HepG2 (cell line): ENCODE measurements around the gene CREB1. TPM values are rescaled to one million over a fixed set of nuclear protein-coding genes. Genes with fewer than 3 reads are reported as not detected.

ENCODE experiments used
- FOXA3 ChIP-seq: IDR thresholded peaks from 2 replicates; pipeline ENCODE4 v1.6.1; 2016; ENCODE audit warnings: missing genetic modification reagents, missing compliant biosample characterization
- FOXJ3 ChIP-seq: sonication (generic); formaldehyde crosslinking; IDR thresholded peaks from 2 replicates; pipeline ENCODE4 v1.4.0; 2020; ENCODE audit warnings: missing genetic modification reagents, mild to moderate bottlenecking, borderline replicate concordance
- GTF3A ChIP-seq: sonication (generic); formaldehyde crosslinking; conservative IDR thresholded peaks from 2 replicates; pipeline ENCODE4 v1.4.0; 2020; ENCODE audit warnings: mild to moderate bottlenecking, missing genetic modification reagents
- GZF1 ChIP-seq: sonication (generic); formaldehyde crosslinking; IDR thresholded peaks from 2 replicates; pipeline ENCODE4 v1.5.1; 2020; ENCODE audit warnings: mild to moderate bottlenecking, missing genetic modification reagents
- HNRNPLL ChIP-seq: fragments of 200-400 bp; formaldehyde crosslinking; IDR thresholded peaks from 2 replicates; pipeline ENCODE4 v1.6.1; 2017; ENCODE audit warnings: mild to moderate bottlenecking, low read depth, low read length; ENCODE audit not compliant: poor library complexity, severe bottlenecking
- ISX ChIP-seq: sonication (generic); formaldehyde crosslinking; conservative IDR thresholded peaks from 2 replicates; pipeline ENCODE4 v1.5.0; 2020; ENCODE audit warnings: missing genetic modification reagents
- KDM5B ChIP-seq: sonication (generic); formaldehyde crosslinking; IDR thresholded peaks from 2 replicates; pipeline ENCODE4 v1.4.0; 2020; ENCODE audit warnings: missing genetic modification reagents, mild to moderate bottlenecking, borderline replicate concordance
- ZKSCAN1 ChIP-seq: fragments of 150-350 bp; IDR thresholded peaks from 2 replicates; pipeline ENCODE4 v1.6.1; 2014; ENCODE audit warnings: low read length
- ZNF703 ChIP-seq: sonication (generic); formaldehyde crosslinking; IDR thresholded peaks from 2 replicates; pipeline ENCODE4 v1.5.1; 2020; ENCODE audit warnings: missing genetic modification reagents, mild to moderate bottlenecking, moderate library complexity, borderline replicate concordance
- ZNF782 ChIP-seq: sonication (generic); formaldehyde crosslinking; IDR thresholded peaks from 2 replicates; pipeline ENCODE4 v1.4.0; 2020; ENCODE audit warnings: missing genetic modification reagents, mild to moderate bottlenecking, borderline replicate concordance
- polyA plus RNA-seq, 8 experiments: library from polyadenylated mRNA; depleted of rRNA in 3 of 8; stranded (reverse) in 7 of 8; unstranded in 1 of 8; fragments of >200 nt; fragmentation: Illumina TruSeq in 4 of 8; extraction: Trizol in 4 of 8; gene quantifications; 2 replicates each; pipeline versions ENCODE4 v1.2.1 to v1.2.3, GENCODE V29; 2011 to 2016; ENCODE audit warnings: low read depth in 4 of 8, missing spikeins in 1 of 8, mixed read lengths in 1 of 8; ENCODE audit not compliant: insufficient read depth in 1 of 8
- total RNA-seq, 5 experiments: library from RNA; depleted of rRNA; stranded (reverse); fragments of >200 nt; fragmentation: Illumina TruSeq; extraction: Trizol; gene quantifications; 2 replicates each; pipeline ENCODE4 v1.2.3, GENCODE V29; 2016; ENCODE audit warnings: low read depth in 1 of 5
- TF ChIP-seq, protein P1 (sequence below): sonication (generic); formaldehyde crosslinking; IDR thresholded peaks from 2 replicates; pipeline ENCODE4 v1.4.0; 2020; ENCODE audit warnings: missing genetic modification reagents, borderline replicate concordance
- TF ChIP-seq, protein P2 (sequence below): IDR thresholded peaks from 2 replicates; pipeline ENCODE4 v1.6.1; 2016
- TF ChIP-seq, protein P3 (sequence below): sonication (generic); formaldehyde crosslinking; IDR thresholded peaks from 2 replicates; pipeline ENCODE4 v1.9.0; 2021; ENCODE audit warnings: mild to moderate bottlenecking, missing genetic modification reagents
- TF ChIP-seq, protein P4 (sequence below): IDR thresholded peaks from 2 replicates; pipeline ENCODE4 v1.6.1; 2016; ENCODE audit warnings: missing compliant biosample characterization, missing genetic modification reagents, borderline replicate concordance

CREB1 gene
- total and polyA plus RNA-seq, 2 of the 13 experiments (the other 11 are each of a cell fraction or from before 2014, with no cell fraction given): 51.8 to 51.9 TPM

DNA sequence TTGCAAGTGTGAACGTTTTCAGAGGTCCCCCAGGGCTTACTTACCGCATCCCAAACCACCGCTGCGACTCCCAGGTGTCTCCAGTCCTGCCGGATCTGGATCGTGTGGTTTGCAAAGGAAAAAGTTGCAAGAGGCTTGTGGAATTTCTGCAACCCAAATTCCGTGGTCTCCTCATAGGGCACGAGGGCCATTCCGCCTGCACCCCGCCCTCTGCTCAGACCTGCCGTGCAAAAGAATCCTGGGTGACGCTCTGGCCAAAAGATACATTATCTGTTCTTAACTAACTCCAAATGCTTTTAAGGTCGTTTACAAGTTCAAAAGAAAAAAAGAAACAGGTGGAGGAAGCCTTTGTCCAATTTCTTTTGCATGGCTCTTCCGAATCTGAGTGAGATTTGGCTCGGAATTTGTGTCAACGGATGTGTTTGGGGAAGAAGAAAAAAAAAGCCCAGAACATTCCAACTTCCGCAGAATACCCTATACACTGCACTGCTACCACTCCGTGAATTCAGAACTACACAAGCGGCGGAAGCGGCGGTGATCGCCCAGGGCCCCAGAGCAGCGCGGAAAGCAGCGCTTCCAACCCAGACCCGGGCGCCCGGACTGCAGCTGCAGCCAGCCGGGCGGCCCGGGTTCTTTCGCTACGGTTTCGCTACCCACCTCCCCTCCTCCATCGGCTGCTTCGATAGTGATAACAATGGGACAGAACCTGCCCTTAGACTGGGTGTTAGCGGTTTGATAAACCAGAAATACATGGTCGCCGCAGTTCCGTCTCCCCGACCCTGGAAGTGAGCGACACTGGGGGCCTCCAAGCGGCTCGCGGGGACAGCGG is 94.6 kb downstream of the CREB1 start (continued):
- TF ChIP-seq, protein P1, sequence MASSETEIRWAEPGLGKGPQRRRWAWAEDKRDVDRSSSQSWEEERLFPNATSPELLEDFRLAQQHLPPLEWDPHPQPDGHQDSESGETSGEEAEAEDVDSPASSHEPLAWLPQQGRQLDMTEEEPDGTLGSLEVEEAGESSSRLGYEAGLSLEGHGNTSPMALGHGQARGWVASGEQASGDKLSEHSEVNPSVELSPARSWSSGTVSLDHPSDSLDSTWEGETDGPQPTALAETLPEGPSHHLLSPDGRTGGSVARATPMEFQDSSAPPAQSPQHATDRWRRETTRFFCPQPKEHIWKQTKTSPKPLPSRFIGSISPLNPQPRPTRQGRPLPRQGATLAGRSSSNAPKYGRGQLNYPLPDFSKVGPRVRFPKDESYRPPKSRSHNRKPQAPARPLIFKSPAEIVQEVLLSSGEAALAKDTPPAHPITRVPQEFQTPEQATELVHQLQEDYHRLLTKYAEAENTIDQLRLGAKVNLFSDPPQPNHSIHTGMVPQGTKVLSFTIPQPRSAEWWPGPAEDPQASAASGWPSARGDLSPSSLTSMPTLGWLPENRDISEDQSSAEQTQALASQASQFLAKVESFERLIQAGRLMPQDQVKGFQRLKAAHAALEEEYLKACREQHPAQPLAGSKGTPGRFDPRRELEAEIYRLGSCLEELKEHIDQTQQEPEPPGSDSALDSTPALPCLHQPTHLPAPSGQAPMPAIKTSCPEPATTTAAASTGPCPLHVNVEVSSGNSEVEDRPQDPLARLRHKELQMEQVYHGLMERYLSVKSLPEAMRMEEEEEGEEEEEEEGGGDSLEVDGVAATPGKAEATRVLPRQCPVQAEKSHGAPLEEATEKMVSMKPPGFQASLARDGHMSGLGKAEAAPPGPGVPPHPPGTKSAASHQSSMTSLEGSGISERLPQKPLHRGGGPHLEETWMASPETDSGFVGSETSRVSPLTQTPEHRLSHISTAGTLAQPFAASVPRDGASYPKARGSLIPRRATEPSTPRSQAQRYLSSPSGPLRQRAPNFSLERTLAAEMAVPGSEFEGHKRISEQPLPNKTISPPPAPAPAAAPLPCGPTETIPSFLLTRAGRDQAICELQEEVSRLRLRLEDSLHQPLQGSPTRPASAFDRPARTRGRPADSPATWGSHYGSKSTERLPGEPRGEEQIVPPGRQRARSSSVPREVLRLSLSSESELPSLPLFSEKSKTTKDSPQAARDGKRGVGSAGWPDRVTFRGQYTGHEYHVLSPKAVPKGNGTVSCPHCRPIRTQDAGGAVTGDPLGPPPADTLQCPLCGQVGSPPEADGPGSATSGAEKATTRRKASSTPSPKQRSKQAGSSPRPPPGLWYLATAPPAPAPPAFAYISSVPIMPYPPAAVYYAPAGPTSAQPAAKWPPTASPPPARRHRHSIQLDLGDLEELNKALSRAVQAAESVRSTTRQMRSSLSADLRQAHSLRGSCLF: no peak
- TF ChIP-seq FOXJ3 (CRISPR knock-in tag): 0 out of 2 replicates have a peak, but pooled peaks have one; percentile 16
- no peak for TF ChIP-seq ISX (CRISPR knock-in tag)
- no peak for TF ChIP-seq FOXA3
- TF ChIP-seq ZNF703 (CRISPR knock-in tag): no peak; the same call in 1 of the 2 replicates
- TF ChIP-seq, protein P2, sequence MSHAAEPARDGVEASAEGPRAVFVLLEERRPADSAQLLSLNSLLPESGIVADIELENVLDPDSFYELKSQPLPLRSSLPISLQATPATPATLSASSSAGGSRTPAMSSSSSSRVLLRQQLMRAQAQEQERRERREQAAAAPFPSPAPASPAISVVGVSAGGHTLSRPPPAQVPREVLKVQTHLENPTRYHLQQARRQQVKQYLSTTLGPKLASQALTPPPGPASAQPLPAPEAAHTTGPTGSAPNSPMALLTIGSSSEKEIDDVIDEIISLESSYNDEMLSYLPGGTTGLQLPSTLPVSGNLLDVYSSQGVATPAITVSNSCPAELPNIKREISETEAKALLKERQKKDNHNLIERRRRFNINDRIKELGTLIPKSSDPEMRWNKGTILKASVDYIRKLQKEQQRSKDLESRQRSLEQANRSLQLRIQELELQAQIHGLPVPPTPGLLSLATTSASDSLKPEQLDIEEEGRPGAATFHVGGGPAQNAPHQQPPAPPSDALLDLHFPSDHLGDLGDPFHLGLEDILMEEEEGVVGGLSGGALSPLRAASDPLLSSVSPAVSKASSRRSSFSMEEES (CRISPR knock-in tag): no peak; the same call in 1 of the 2 replicates
- TF ChIP-seq, protein P3, sequence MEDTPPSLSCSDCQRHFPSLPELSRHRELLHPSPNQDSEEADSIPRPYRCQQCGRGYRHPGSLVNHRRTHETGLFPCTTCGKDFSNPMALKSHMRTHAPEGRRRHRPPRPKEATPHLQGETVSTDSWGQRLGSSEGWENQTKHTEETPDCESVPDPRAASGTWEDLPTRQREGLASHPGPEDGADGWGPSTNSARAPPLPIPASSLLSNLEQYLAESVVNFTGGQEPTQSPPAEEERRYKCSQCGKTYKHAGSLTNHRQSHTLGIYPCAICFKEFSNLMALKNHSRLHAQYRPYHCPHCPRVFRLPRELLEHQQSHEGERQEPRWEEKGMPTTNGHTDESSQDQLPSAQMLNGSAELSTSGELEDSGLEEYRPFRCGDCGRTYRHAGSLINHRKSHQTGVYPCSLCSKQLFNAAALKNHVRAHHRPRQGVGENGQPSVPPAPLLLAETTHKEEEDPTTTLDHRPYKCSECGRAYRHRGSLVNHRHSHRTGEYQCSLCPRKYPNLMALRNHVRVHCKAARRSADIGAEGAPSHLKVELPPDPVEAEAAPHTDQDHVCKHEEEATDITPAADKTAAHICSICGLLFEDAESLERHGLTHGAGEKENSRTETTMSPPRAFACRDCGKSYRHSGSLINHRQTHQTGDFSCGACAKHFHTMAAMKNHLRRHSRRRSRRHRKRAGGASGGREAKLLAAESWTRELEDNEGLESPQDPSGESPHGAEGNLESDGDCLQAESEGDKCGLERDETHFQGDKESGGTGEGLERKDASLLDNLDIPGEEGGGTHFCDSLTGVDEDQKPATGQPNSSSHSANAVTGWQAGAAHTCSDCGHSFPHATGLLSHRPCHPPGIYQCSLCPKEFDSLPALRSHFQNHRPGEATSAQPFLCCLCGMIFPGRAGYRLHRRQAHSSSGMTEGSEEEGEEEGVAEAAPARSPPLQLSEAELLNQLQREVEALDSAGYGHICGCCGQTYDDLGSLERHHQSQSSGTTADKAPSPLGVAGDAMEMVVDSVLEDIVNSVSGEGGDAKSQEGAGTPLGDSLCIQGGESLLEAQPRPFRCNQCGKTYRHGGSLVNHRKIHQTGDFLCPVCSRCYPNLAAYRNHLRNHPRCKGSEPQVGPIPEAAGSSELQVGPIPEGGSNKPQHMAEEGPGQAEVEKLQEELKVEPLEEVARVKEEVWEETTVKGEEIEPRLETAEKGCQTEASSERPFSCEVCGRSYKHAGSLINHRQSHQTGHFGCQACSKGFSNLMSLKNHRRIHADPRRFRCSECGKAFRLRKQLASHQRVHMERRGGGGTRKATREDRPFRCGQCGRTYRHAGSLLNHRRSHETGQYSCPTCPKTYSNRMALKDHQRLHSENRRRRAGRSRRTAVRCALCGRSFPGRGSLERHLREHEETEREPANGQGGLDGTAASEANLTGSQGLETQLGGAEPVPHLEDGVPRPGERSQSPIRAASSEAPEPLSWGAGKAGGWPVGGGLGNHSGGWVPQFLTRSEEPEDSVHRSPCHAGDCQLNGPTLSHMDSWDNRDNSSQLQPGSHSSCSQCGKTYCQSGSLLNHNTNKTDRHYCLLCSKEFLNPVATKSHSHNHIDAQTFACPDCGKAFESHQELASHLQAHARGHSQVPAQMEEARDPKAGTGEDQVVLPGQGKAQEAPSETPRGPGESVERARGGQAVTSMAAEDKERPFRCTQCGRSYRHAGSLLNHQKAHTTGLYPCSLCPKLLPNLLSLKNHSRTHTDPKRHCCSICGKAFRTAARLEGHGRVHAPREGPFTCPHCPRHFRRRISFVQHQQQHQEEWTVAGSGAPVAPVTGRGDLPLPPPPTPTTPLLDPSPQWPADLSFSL (CRISPR knock-in tag): no peak
- TF ChIP-seq ZNF782 (CRISPR knock-in tag): no peak
- peak; percentile 99 for TF ChIP-seq HNRNPLL
- no peak for TF ChIP-seq GZF1
- no peak for TF ChIP-seq ZKSCAN1
- TF ChIP-seq GTF3A (CRISPR knock-in tag): no peak
- no peak for TF ChIP-seq KDM5B
- TF ChIP-seq, protein P4, sequence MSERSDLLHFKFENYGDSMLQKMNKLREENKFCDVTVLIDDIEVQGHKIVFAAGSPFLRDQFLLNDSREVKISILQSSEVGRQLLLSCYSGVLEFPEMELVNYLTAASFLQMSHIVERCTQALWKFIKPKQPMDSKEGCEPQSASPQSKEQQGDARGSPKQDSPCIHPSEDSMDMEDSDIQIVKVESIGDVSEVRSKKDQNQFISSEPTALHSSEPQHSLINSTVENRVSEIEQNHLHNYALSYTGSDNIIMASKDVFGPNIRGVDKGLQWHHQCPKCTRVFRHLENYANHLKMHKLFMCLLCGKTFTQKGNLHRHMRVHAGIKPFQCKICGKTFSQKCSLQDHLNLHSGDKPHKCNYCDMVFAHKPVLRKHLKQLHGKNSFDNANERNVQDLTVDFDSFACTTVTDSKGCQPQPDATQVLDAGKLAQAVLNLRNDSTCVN (CRISPR knock-in tag): 0 out of 2 replicates have a peak, but pooled peaks have one; percentile 1
